ENCODE data around the gene BATF.

The BATF gene

GRCh38 chr14:75535164-75535898 is 13.1 kb downstream of the BATF start:
- DNase-seq: no peak

GRCh38 chr14:75537071-75537470 is 14.8 kb downstream of the BATF start:
- DNase-seq: no peak

- DNase-seq: no peak
These were observed 16.9 kb downstream of the BATF start for GRCh38 chr14:75539162-75539560.

GRCh38 chr14:75539561-75540478 is 17.6 kb downstream of the BATF start:
- DNase-seq: no peak

GRCh38 chr14:75540479-75540851 is 18.2 kb downstream of the BATF start:
- no peak for DNase-seq

- peak; percentile 76 for DNase-seq
These were observed 20.4 kb downstream of the BATF start for GRCh38 chr14:75542588-75543091.

- no peak for DNase-seq
These were observed 21.0 kb downstream of the BATF start for GRCh38 chr14:75543253-75543652.

- DNase-seq: no peak
These were observed 21.5 kb downstream of the BATF start for GRCh38 chr14:75543786-75544185.

GRCh38 chr14:75545907-75546306 is 23.6 kb downstream of the BATF start:
- DNase-seq: no peak

- no peak for DNase-seq
These were observed 25.4 kb downstream of the BATF start for GRCh38 chr14:75547552-75548250.

GRCh38 chr14:75548544-75548943 is 26.3 kb downstream of the BATF start:
- DNase-seq: no peak

GRCh38 chr14:75549169-75549568 is 26.9 kb downstream of the BATF start:
- DNase-seq: no peak

- no peak for DNase-seq
These were observed 28.8 kb downstream of the BATF start for GRCh38 chr14:75551021-75551420.

GRCh38 chr14:75553157-75553556 is 30.9 kb downstream of the BATF start:
- no peak for DNase-seq

GRCh38 chr14:75553761-75554364 is 31.6 kb downstream of the BATF start:
- DNase-seq: no peak

- no peak for DNase-seq
These were observed 32.2 kb downstream of the BATF start for GRCh38 chr14:75554482-75554881.

- DNase-seq: no peak
These were observed 36.2 kb downstream of the BATF start for GRCh38 chr14:75558440-75558839.

- no peak for DNase-seq
These were observed 36.8 kb downstream of the BATF start for GRCh38 chr14:75559045-75559444.

GRCh38 chr14:75559451-75560222 is 37.4 kb downstream of the BATF start:
- peak; percentile 30 for DNase-seq

GRCh38 chr14:75561013-75561432 is 38.8 kb downstream of the BATF start:
- peak; percentile 52 for DNase-seq

- peak; percentile 36 for DNase-seq
These were observed 39.8 kb downstream of the BATF start for GRCh38 chr14:75562089-75562488.

- DNase-seq: no peak
These were observed 40.2 kb downstream of the BATF start for GRCh38 chr14:75562489-75562888.
